ENCODE results near the gene NLGN4X.

DNA sequence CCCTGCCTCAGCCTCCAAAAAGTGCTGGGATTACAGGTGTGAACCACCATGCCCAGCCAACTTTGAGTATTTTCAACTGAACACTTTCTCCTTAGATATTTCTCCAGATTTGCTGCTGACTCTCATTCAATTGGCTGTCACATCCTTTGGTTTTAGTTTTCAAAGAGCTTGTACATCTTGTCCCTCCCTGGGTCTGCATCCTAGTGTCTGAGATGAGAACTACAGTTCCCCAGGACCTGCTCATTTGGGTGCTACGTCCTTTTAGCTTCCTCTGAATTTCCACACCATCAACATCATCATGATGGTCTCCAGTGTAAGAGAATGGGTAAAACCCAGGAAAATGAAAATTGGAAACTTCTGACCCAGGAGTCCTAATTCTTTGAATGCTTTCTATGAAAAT lies 312.9 kb downstream of the NLGN4X start:
- TF ChIP-seq EP300 (conservative IDR thresholded peaks at IDR 0.05; ENCODE audit: poor library complexity, severe bottlenecking) (no peak), POLR2AphosphoS5 (IDR thresholded peaks at IDR 0.05) (no peak), EZH2 (IDR thresholded peaks at IDR 0.05; ENCODE audit: borderline replicate concordance, insufficient read depth, low read length, poor library complexity, severe bottlenecking) (no peak), MXI1 (conservative IDR thresholded peaks at IDR 0.05; ENCODE audit: poor library complexity, severe bottlenecking) (no peak), SMC3 (conservative IDR thresholded peaks at IDR 0.05; ENCODE audit: poor library complexity) (no peak), RAD21 (conservative IDR thresholded peaks at IDR 0.05) (no peak)
- TF ChIP-seq, protein P1, sequence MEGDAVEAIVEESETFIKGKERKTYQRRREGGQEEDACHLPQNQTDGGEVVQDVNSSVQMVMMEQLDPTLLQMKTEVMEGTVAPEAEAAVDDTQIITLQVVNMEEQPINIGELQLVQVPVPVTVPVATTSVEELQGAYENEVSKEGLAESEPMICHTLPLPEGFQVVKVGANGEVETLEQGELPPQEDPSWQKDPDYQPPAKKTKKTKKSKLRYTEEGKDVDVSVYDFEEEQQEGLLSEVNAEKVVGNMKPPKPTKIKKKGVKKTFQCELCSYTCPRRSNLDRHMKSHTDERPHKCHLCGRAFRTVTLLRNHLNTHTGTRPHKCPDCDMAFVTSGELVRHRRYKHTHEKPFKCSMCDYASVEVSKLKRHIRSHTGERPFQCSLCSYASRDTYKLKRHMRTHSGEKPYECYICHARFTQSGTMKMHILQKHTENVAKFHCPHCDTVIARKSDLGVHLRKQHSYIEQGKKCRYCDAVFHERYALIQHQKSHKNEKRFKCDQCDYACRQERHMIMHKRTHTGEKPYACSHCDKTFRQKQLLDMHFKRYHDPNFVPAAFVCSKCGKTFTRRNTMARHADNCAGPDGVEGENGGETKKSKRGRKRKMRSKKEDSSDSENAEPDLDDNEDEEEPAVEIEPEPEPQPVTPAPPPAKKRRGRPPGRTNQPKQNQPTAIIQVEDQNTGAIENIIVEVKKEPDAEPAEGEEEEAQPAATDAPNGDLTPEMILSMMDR (IDR thresholded peaks at IDR 0.05; ENCODE audit: poor library complexity, severe bottlenecking), result no peak
